OCI-LY7 (cell line): ENCODE data around the gene OR4K15. TPM values are rescaled to one million over a fixed set of nuclear protein-coding genes. Genes with fewer than 3 reads are reported as not detected.

ENCODE experiments used
- BruUV-seq: library from RNA; stranded (reverse); fragments of 400-500 nt; replicated peaks from 2 replicates; lab custom pipeline; 2021; lab: Mats Ljungman, UMichigan
- CTCF ChIA-PET: fragments of 300-600 bp; sonication (Branson Sonifier 250); formaldehyde crosslinking; loops from one replicate; lab custom pipeline; 2022; ENCODE audit warnings: antibody characterized with exemption; ENCODE audit not compliant: unreplicated experiment; lab: Charles Lee
- POLR2A ChIA-PET: fragments of 300-600 bp; sonication (Branson Sonifier 250); formaldehyde crosslinking; loops from one replicate; lab custom pipeline; 2022; ENCODE audit warnings: antibody characterized with exemption; lab: Charles Lee
- DNase-seq: peaks from one replicate; pipeline ENCODE4 v3.0.0-alpha.2; 2015; ENCODE audit warnings: low spot score
- H2AFZ ChIP-seq: fragments of 200-600 bp; sonication (generic), shearing (Covaris generic); 2 replicates; pipeline ENCODE4 v1.6.1; 2014; ENCODE audit warnings: mild to moderate bottlenecking, antibody characterized with exemption, low read length, moderate library complexity
- H3K27ac ChIP-seq: fragments of 200-600 bp; sonication (generic); 2 replicates; pipeline ENCODE4 v1.5.1; 2014; ENCODE audit warnings: mixed run types, low read depth, mild to moderate bottlenecking, moderate library complexity, low read length, inconsistent platforms; ENCODE audit not compliant: poor library complexity, severe bottlenecking
- H3K36me3 ChIP-seq: fragments of 200-600 bp; sonication (generic); 2 replicates; pipeline ENCODE4 v1.6.1; 2014; ENCODE audit warnings: mild to moderate bottlenecking, antibody characterized with exemption, low read length, moderate library complexity, mixed read lengths; ENCODE audit not compliant: insufficient read depth
- H3K4me1 ChIP-seq: fragments of 200-600 bp; sonication (generic); 2 replicates; pipeline ENCODE4 v1.5.1; 2014; ENCODE audit warnings: mild to moderate bottlenecking, low read length; ENCODE audit not compliant: insufficient read depth, poor library complexity, severe bottlenecking
- H3K4me2 ChIP-seq: fragments of 200-600 bp; sonication (generic); 2 replicates; pipeline ENCODE4 v1.6.1; 2014; ENCODE audit warnings: mild to moderate bottlenecking, low read length
- H3K4me3 ChIP-seq: fragments of 200-600 bp; sonication (generic); 2 replicates; pipeline ENCODE4 v1.5.1; 2014; ENCODE audit warnings: mild to moderate bottlenecking, low read depth, low read length; ENCODE audit not compliant: poor library complexity, severe bottlenecking
- H3K79me2 ChIP-seq: fragments of 200-600 bp; sonication (generic); 2 replicates; pipeline ENCODE4 v1.6.1; 2016; ENCODE audit warnings: low read depth, mild to moderate bottlenecking, low read length, moderate library complexity, mixed read lengths; ENCODE audit not compliant: insufficient read depth
- H3K9me2 ChIP-seq: fragments of 200-600 bp; sonication (generic); 2 replicates; pipeline ENCODE4 v1.6.1; 2016; ENCODE audit warnings: mild to moderate bottlenecking, low read length, mixed read lengths; ENCODE audit not compliant: insufficient read depth
- H3K9me3 ChIP-seq: fragments of 200-600 bp; sonication (generic); 2 replicates; pipeline ENCODE4 v1.6.1; 2014; ENCODE audit warnings: mild to moderate bottlenecking, mixed run types, low read length, mixed read lengths
- H4K20me1 ChIP-seq: fragments of 200-600 bp; sonication (generic); 2 replicates; pipeline ENCODE4 v1.6.1; 2014; ENCODE audit warnings: mild to moderate bottlenecking, antibody characterized with exemption, low read length, moderate library complexity, mixed read lengths; ENCODE audit not compliant: insufficient read depth
- CTCF ChIP-seq: fragments of 200-600 bp; sonication (generic); conservative IDR thresholded peaks from 2 replicates; pipeline ENCODE4 v1.5.1; 2014; ENCODE audit warnings: mild to moderate bottlenecking, antibody characterized with exemption, low read length, moderate library complexity, mixed read lengths
- EZH2phosphoT487 ChIP-seq: fragments of 200-600 bp; sonication (generic); IDR thresholded peaks from 2 replicates; pipeline ENCODE4 v1.6.1; 2018; ENCODE audit warnings: low read depth, borderline replicate concordance, mild to moderate bottlenecking, mixed run types, antibody characterized with exemption, low read length, moderate library complexity, mixed read lengths
- intact Hi-C: fragments of 100-400 bp; cut with micrococcal nuclease; formaldehyde crosslinking; loops from one replicate; pipeline ENCODE4 v1.10.0; 2022; ENCODE audit not compliant: unreplicated experiment
- total RNA-seq, 2 experiments: library from RNA; depleted of rRNA in 1 of 2; stranded (reverse); fragments of >200 nt in 1 of 2; shearing (Covaris generic) in 1 of 2; gene quantifications; 2 replicates each; pipeline ENCODE4 v1.2.3, GENCODE V29; 2014 to 2022

The OR4K15 gene
- total RNA-seq, 2 experiments from 2014 or later: not detected

- no peaks in the 10 kb centered on the region for H3K9me2 ChIP-seq
- no peak overlapping the region for H3K4me3 ChIP-seq
- H3K4me2 ChIP-seq: no peak overlapping the region
- ChIA-PET CTCF (no interaction called here), POLR2A (interaction anchor here (1.0 kb wide), 1 partner anchor 12 kb away, joined by 3 read pairs; no protein-coding TSS in a partner anchor)
- H2AFZ ChIP-seq: no peak overlapping the region
- no TSS peak for BruUV-seq
- no peaks in the 10 kb centered on the region for H3K36me3 ChIP-seq
- DNase-seq: no peak
- no peaks in the 10 kb centered on the region for H3K9me3 ChIP-seq
- no peaks in the 10 kb centered on the region for H3K4me1 ChIP-seq
- no peak for TF ChIP-seq EZH2phosphoT487
- TF ChIP-seq CTCF: no peak
- H3K27ac ChIP-seq: no peak overlapping the region
- intact Hi-C loops: no loop called here
- H3K79me2 ChIP-seq: no peaks in the 10 kb centered on the region
- no peaks in the 10 kb centered on the region for H4K20me1 ChIP-seq
These were observed 547 bp upstream of the OR4K15 start for GRCh38 chr14:19974844-19975243.

- H3K79me2 ChIP-seq: no peaks in the 10 kb centered on the region
- ChIA-PET CTCF (no interaction called here), POLR2A (no interaction called here)
- no peaks in the 10 kb centered on the region for H3K36me3 ChIP-seq
- no peak overlapping the region for H3K4me3 ChIP-seq
- DNase-seq: no peak
- no peaks in the 10 kb centered on the region for H3K4me1 ChIP-seq
- no peaks in the 10 kb centered on the region for H3K9me2 ChIP-seq
- H3K9me3 ChIP-seq: no peaks in the 10 kb centered on the region
- BruUV-seq: no TSS peak
- no peak overlapping the region for H3K4me2 ChIP-seq
- TF ChIP-seq EZH2phosphoT487 (no peak), CTCF (no peak)
- H2AFZ ChIP-seq: no peak overlapping the region
- intact Hi-C loops: no loop called here
- H3K27ac ChIP-seq: no peak overlapping the region
- no peaks in the 10 kb centered on the region for H4K20me1 ChIP-seq
These were observed 18.0 kb downstream of the OR4K15 start for GRCh38 chr14:19993438-19993837.

GRCh38 chr14:20001863-20002262, 26.5 kb downstream of the OR4K15 start, which contains the start of gene OR4Q2:
Gene OR4Q2, plus strand, starts transcription at chr14:20002163.
- ChIA-PET CTCF (no interaction called here), POLR2A (no interaction called here)
- Histone ChIP-seq H3K79me2 (no peaks in the 10 kb centered on the region), H3K9me3 (no peaks in the 10 kb centered on the region), H4K20me1 (no peaks in the 10 kb centered on the region), H3K27ac (no peak within 1 kb of the TSS), H3K4me1 (no peaks in the 10 kb centered on the region), H3K4me3 (no peak within 1 kb of the TSS), H3K36me3 (no peaks in the 10 kb centered on the region), H3K9me2 (no peaks in the 10 kb centered on the region), H2AFZ (no peak within 1 kb of the TSS), H3K4me2 (no peak within 1 kb of the TSS)
- TF ChIP-seq CTCF (no peak), EZH2phosphoT487 (no peak)
- no TSS peak for BruUV-seq
- intact Hi-C loops: no loop called here
- DNase-seq: no peak
